Posterior cingulate gyrus (tissue), 11 donors: Measurements from ENCODE around the gene BET1L.
"Not testable (repeated sequence)": the region's sequence is repeated elsewhere in the genome, so short reads cannot be mapped to it uniquely, and the experiment has no call there.

Source experiments
- DNase-seq, 10 donors: peaks; one replicate each; pipeline versions ENCODE4 v3.0.0 to v3.0.0-alpha.2; 2020 to 2021; ENCODE audit warnings: mixed read lengths in 3 of 10
- intact Hi-C: fragments of 100-400 bp; cut with DNase I; formaldehyde crosslinking; loops from one replicate; pipeline ENCODE4 v1.15.1; 2023

The BET1L gene

GRCh38 chr11:207208-207862, at the start of gene BET1L, which contains the start of gene RIC8A:
BET1L (minus strand) TSS chr11:207399; CDS start chr11:207321, 78 bp downstream.
RIC8A (plus strand) TSS chr11:207708; CDS start chr11:208855, 1,147 bp downstream.
- intact Hi-C loops = loop anchor here (2.0 kb wide), 1 partner anchor 29 kb away; the partner anchor contains the start of genes PSMD13 and SIRT3

GRCh38 chr11:255816-256215, 48.6 kb upstream of the BET1L start:
- no peak for DNase-seq
- intact Hi-C loops = loop anchor here (10.0 kb wide), 1 partner anchor 99 kb away; no protein-coding TSS in a partner anchor

More at GRCh38 chr11:207208-207862, at the start of gene BET1L, which contains the start of gene RIC8A:
- peak; percentile 93 to 100 (median 98) for DNase-seq

- intact Hi-C loops = loop anchor here (10.0 kb wide), 1 partner anchor 100 kb away; no protein-coding TSS in a partner anchor
- no peak for DNase-seq
Observed at GRCh38 chr11:255176-255575, 48.0 kb upstream of the BET1L start.

DNA sequence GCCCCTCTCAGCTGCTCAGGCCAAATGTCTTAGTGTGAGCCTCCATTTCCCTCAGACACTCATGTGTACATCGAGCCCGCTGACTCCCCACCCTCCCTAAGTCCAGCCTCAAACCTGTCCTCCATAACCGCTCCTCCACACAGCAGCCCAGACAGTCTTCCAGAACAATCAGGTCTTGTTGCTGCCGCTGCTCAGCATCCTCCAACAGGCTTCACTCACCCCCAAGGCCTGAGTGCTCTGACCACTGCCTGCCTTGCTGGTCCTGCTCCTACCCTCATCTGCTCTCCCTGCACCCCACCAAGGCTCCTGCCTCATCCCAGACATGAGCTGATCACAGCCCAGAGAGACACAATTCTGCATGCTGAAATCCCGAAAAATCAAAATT, 46.7 kb upstream of the BET1L start:
- DNase-seq = no peak
- intact Hi-C loops = loop anchor here (10.0 kb wide), 1 partner anchor 101 kb away; no protein-coding TSS in a partner anchor

GRCh38 chr11:253160-253885, 46.1 kb upstream of the BET1L start:
- intact Hi-C loops = loop anchor here (10.0 kb wide), 1 partner anchor 101 kb away; no protein-coding TSS in a partner anchor
- DNase-seq = no peak

DNA sequence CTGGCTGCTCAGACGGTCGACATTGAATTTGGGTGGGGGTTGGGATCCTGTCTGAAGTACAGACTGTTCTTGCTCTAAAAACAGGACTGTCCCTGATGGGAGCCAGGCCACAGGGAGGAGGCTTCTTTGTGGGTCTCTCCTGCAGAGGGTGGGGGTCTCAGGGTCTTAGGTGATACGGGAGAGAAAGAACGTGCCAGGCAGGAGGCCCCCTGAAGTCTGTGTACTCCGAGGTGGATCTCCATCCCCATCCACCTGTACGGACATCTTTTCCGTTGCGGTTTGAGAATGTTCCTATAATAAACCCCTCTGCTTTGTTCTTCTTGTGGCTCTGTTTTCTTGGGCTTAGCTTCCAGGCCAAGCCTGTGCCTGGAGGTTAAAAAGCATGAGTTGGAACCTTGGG, 45.5 kb upstream of the BET1L start:
- no peak for DNase-seq
- intact Hi-C loops = loop anchor here (10.0 kb wide), 1 partner anchor 102 kb away; no protein-coding TSS in a partner anchor

GRCh38 chr11:251550-251949, 44.4 kb upstream of the BET1L start:
- no peak for DNase-seq
- intact Hi-C loops = loop anchor here (10.0 kb wide), 1 partner anchor 103 kb away; no protein-coding TSS in a partner anchor

DNA sequence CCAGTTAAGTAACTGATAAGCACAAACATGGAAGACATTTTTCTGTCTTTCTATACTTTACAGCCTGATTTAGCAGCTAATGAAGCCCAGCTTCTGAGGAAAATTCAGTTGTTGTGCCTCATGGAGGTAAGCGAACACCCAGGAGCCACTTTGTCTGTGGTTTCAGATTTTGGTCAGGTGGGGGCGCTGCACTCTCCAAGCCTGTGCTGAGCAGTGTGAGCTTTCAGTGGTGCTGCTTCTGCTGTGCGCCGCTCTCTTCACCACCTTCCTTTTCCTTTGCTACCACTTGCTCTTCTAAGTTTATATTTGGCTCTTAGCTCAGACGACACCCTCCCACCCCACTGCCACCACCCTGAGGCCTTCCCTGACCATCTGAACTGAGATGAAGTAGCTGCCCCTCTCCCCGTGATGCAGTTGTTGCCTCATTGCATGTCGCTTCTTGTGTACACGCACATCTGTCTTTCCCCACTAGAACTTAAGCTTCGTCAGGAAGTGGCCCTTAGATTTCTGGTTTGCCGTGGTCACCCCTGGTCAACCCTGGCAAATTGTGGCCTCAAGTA, 43.6 kb upstream of the BET1L start:
- DNase-seq = peak in 7 of 10 donors; percentile 30 to 92 (median 66)
- intact Hi-C loops = loop anchor here (10.0 kb wide), 1 partner anchor 104 kb away; no protein-coding TSS in a partner anchor

DNA sequence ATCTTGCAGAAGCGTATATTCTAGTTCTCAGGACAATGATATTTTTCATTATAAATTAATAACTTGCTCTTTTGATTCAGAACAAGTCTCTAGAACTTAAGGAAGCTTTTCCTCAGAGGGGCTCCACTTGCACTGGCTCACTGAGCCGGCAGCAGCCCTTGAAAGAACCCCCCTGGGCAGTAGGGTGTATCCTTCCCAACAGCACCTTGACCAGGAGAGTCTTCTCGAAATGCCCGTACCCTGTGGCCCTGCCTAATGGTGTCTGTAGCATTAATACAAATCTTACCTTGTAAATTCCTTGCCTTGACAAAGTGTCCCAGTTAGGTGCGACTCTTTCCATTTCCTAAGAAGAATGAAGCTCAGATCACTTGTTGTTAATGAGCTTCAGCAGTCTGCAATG, 43.1 kb upstream of the BET1L start:
- no peak for DNase-seq
- intact Hi-C loops = loop anchor here (10.0 kb wide), 1 partner anchor 105 kb away; no protein-coding TSS in a partner anchor

GRCh38 chr11:249062-249461, 41.9 kb upstream of the BET1L start:
- intact Hi-C loops = no loop called here
- no peak for DNase-seq

DNA sequence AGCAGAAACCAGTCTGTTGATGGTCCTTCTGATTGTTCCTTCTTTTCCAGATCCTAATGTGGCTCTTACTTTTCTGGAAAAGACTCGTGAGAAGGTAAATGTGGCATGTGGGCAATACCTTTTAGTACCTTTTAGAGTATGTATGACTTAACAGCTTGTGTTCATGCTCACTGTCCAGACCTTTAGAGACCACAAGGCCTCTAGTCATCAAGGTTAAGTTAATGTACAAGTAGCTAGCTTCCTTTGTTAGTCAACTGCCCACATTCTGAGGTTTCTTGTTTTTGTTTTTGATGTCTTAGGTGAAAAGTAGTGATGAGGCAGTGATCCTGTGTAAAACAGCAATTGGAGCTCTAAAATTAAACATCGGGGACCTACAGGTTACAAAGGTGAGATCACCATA, 37.2 kb upstream of the BET1L start:
- intact Hi-C loops = no loop called here
- no peak for DNase-seq

DNA sequence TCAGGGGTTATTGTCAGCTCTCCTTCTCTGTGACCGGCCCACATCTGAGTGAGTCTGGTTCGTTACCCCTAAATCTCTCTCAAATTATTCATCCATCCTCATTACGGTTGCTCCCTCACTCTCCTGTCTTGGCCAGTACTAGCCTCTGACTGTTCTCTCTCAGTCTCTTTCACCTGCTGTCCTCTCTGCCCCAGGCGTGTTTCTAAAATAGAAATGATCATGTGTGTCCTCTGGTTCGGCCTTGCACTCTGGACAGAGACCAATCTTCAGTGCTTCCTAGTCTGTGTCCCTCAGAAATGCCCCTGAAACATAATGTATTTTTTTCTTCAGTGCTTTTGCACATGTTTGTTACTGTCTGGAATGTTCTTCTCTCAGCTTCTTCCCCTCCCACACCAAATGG, 34.4 kb upstream of the BET1L start:
- no peak for DNase-seq
- intact Hi-C loops = no loop called here

GRCh38 chr11:240315-240714, 33.1 kb upstream of the BET1L start:
- no peak for DNase-seq
- intact Hi-C loops = no loop called here

- DNase-seq, intact Hi-C loops: not testable (repeated sequence)
Observed at GRCh38 chr11:238346-238745, 31.1 kb upstream of the BET1L start.

DNA sequence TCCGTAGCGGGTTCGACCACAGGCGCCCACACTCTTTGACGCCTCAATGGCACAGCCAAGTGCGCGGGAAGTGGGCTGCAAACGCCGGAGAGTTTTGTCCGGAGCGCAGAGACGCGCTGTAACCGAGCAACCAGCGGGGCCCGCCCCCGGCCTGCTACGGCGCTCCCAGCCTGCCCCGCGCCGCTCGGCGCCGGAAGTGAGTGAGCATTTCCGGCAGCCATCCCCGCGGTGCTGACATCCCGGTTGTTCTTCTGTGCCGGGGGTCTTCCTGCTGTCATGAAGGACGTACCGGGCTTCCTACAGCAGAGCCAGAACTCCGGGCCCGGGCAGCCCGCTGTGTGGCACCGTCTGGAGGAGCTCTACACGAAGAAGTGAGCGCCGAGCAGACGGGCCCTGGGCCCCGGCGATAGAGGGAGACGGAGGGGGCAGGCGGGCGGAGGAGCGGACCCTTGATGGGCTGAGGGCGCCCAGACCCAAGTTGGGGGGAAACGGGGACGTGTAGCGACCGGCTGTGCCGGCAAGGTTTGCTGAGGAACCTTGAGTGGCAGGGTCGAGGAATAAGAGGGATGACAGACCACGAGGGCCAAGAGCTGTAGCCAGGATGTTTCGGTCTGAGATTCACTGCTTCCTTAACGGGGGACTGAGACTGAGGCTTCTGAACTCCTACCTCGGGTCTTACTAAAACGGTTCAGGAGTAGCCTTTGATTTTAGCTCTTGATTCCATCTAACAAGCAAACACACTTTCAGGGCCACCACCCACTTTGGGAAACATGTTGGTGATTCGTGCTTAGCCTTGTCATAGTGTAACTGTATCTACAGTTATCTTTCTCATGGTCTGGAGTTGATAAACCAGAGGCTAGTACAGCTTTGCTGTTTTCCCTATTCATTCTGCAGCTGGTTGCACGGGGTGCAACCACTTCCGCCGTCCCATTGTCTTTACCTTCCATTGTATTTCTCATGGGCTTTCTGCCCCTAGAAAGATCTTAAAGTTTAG, 29.9 kb upstream of the BET1L start, which contains the start of gene PSMD13:
PSMD13 (plus strand) TSS at position 203 of the 994 bp plus-strand sequence; CDS start at position 277, 74 bp downstream.
- intact Hi-C loops = loop anchor here (2.0 kb wide), 1 partner anchor 30 kb away; the partner anchor contains the start of genes BET1L and RIC8A
- peak; percentile 79 to 98 (median 86) for DNase-seq

DNA sequence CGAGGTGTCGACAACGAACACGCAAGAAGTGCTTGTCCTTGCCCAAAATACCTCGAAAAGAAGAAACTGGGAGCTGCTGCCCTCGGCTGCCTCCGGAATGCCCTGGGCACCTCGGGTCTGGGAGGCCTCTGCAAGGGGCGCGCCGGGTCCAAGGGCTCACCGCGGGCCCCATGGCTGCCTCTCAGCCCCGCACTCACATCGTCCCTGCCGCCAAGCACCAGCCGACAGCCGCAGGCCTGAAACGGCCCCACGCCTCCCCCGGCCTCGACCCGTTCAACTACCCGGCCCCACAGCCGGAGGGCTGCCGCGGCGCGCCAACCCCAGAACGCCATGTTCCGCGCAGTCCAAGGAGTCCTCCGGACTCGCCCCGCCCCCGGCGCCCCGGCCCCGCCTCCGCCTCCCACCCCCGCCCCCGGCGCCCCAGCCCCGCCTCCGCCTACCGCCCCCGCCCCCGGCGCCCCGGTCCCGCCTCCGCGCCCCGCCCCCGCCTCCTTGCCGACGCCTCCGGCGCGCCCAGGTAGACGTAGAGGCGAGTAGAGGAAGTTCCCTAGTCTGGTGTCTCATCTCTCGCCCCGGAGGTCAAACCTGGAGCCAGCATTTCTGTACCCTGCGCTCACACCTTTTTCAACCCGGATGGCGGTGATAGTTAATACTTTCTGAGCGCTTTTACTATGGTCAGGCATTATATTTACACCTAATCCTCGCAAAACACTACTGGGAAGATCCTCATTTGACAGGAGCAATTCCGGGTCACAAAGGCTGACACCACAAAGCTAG, 29.0 kb upstream of the BET1L start, which contains the start of gene SIRT3:
SIRT3 (minus strand) TSS at position 346 of the 777 bp plus-strand sequence; CDS start at position 332, 14 bp downstream.
- peak; percentile 41 to 95 (median 64) for DNase-seq
- intact Hi-C loops = loop anchor here (2.0 kb wide), 1 partner anchor 29 kb away; the partner anchor contains the start of genes BET1L and RIC8A

GRCh38 chr11:235609-235996, 28.4 kb upstream of the BET1L start:
- peak in 1 of 10 donors; percentile 76 for DNase-seq
- intact Hi-C loops = no loop called here

GRCh38 chr11:235180-235579, 28.0 kb upstream of the BET1L start:
- DNase-seq = no peak
- intact Hi-C loops = no loop called here
